OCI-LY7 (cell line): ENCODE data around the gene FAM241A. TPM values are rescaled to one million over a fixed set of nuclear protein-coding genes. Genes with fewer than 3 reads are reported as not detected.

Experiments
- Bru-seq: library from RNA; stranded (reverse); fragments of 400-500 nt; gene quantifications from one replicate; lab custom pipeline; 2021; lab: Mats Ljungman, UMichigan
- BruChase-seq, 2 experiments: library from RNA; stranded (reverse); fragments of 400-500 nt; gene quantifications; one replicate each; lab custom pipeline; 2021; lab: Mats Ljungman, UMichigan
- BruUV-seq: library from RNA; stranded (reverse); fragments of 400-500 nt; replicated peaks from 2 replicates; lab custom pipeline; 2021; lab: Mats Ljungman, UMichigan
- CTCF ChIA-PET: fragments of 300-600 bp; sonication (Branson Sonifier 250); formaldehyde crosslinking; loops from one replicate; lab custom pipeline; 2022; ENCODE audit warnings: antibody characterized with exemption; ENCODE audit not compliant: unreplicated experiment; lab: Charles Lee
- POLR2A ChIA-PET: fragments of 300-600 bp; sonication (Branson Sonifier 250); formaldehyde crosslinking; loops from one replicate; lab custom pipeline; 2022; ENCODE audit warnings: antibody characterized with exemption; lab: Charles Lee
- DNase-seq: peaks from one replicate; pipeline ENCODE4 v3.0.0-alpha.2; 2015; ENCODE audit warnings: low spot score
- H2AFZ ChIP-seq: fragments of 200-600 bp; sonication (generic), shearing (Covaris generic); 2 replicates; pipeline ENCODE4 v1.6.1; 2014; ENCODE audit warnings: mild to moderate bottlenecking, antibody characterized with exemption, low read length, moderate library complexity
- H3K27ac ChIP-seq: fragments of 200-600 bp; sonication (generic); 2 replicates; pipeline ENCODE4 v1.5.1; 2014; ENCODE audit warnings: mixed run types, low read depth, mild to moderate bottlenecking, moderate library complexity, low read length, inconsistent platforms; ENCODE audit not compliant: poor library complexity, severe bottlenecking
- H3K36me3 ChIP-seq: fragments of 200-600 bp; sonication (generic); 2 replicates; pipeline ENCODE4 v1.6.1; 2014; ENCODE audit warnings: mild to moderate bottlenecking, antibody characterized with exemption, low read length, moderate library complexity, mixed read lengths; ENCODE audit not compliant: insufficient read depth
- H3K4me1 ChIP-seq: fragments of 200-600 bp; sonication (generic); 2 replicates; pipeline ENCODE4 v1.5.1; 2014; ENCODE audit warnings: mild to moderate bottlenecking, low read length; ENCODE audit not compliant: insufficient read depth, poor library complexity, severe bottlenecking
- H3K4me2 ChIP-seq: fragments of 200-600 bp; sonication (generic); 2 replicates; pipeline ENCODE4 v1.6.1; 2014; ENCODE audit warnings: mild to moderate bottlenecking, low read length
- H3K4me3 ChIP-seq: fragments of 200-600 bp; sonication (generic); 2 replicates; pipeline ENCODE4 v1.5.1; 2014; ENCODE audit warnings: mild to moderate bottlenecking, low read depth, low read length; ENCODE audit not compliant: poor library complexity, severe bottlenecking
- H3K79me2 ChIP-seq: fragments of 200-600 bp; sonication (generic); 2 replicates; pipeline ENCODE4 v1.6.1; 2016; ENCODE audit warnings: low read depth, mild to moderate bottlenecking, low read length, moderate library complexity, mixed read lengths; ENCODE audit not compliant: insufficient read depth
- H3K9me2 ChIP-seq: fragments of 200-600 bp; sonication (generic); 2 replicates; pipeline ENCODE4 v1.6.1; 2016; ENCODE audit warnings: mild to moderate bottlenecking, low read length, mixed read lengths; ENCODE audit not compliant: insufficient read depth
- H3K9me3 ChIP-seq: fragments of 200-600 bp; sonication (generic); 2 replicates; pipeline ENCODE4 v1.6.1; 2014; ENCODE audit warnings: mild to moderate bottlenecking, mixed run types, low read length, mixed read lengths
- H4K20me1 ChIP-seq: fragments of 200-600 bp; sonication (generic); 2 replicates; pipeline ENCODE4 v1.6.1; 2014; ENCODE audit warnings: mild to moderate bottlenecking, antibody characterized with exemption, low read length, moderate library complexity, mixed read lengths; ENCODE audit not compliant: insufficient read depth
- CTCF ChIP-seq: fragments of 200-600 bp; sonication (generic); conservative IDR thresholded peaks from 2 replicates; pipeline ENCODE4 v1.5.1; 2014; ENCODE audit warnings: mild to moderate bottlenecking, antibody characterized with exemption, low read length, moderate library complexity, mixed read lengths
- EZH2phosphoT487 ChIP-seq: fragments of 200-600 bp; sonication (generic); IDR thresholded peaks from 2 replicates; pipeline ENCODE4 v1.6.1; 2018; ENCODE audit warnings: low read depth, borderline replicate concordance, mild to moderate bottlenecking, mixed run types, antibody characterized with exemption, low read length, moderate library complexity, mixed read lengths
- intact Hi-C: fragments of 100-400 bp; cut with micrococcal nuclease; formaldehyde crosslinking; loops from one replicate; pipeline ENCODE4 v1.10.0; 2022; ENCODE audit not compliant: unreplicated experiment
- long read RNA-seq: library from polyadenylated mRNA; stranded (forward); transcript quantifications from one replicate; pipeline ENCODE4 v2.0.0, GENCODE V29; 2022
- total RNA-seq, 2 experiments: library from RNA; depleted of rRNA in 1 of 2; stranded (reverse); fragments of >200 nt in 1 of 2; shearing (Covaris generic) in 1 of 2; gene quantifications; 2 replicates each; pipeline ENCODE4 v1.2.3, GENCODE V29; 2014 to 2022

Gene FAM241A
- total RNA-seq (2014; rRNA removed; shearing (Covaris generic)) (2.1 and 2.5 TPM in 2 replicates), total RNA-seq (2022) (9.5 and 10.5 TPM in 2 replicates), Bru-seq, nascent RNA (percentile 94 among the genes with signal in this experiment), BruChase-seq, experiment 1, labeled RNA remaining after a 6-hour chase (percentile 84 among the genes with signal in this experiment), BruChase-seq, experiment 2, labeled RNA remaining after a 2-hour chase (percentile 85 among the genes with signal in this experiment)
- long read RNA-seq, full-length matches to known transcripts, result 107 of 142 reads
- long read RNA-seq, partial matches to known transcripts, result 1 of 142 reads
- long read RNA-seq, other reads (novel, unspliced or antisense), result 34 of 142 reads

GRCh38 chr4:112145326-112145789, at the start of gene FAM241A:
Gene FAM241A (plus strand): TSS chr4:112145454. CDS start chr4:112145581, 127 bp downstream.
- peaks cover 39% of the 10 kb centered on the region for H3K4me1 ChIP-seq
- CTCF ChIA-PET, result no interaction called here
- H3K9me3 ChIP-seq, result no peaks in the 10 kb centered on the region
- POLR2A ChIA-PET, result interaction anchor here (7.1 kb wide), 1 partner anchor 17 kb away, joined by 37 read pairs; no protein-coding TSS in a partner anchor
- H3K36me3 ChIP-seq, result no peaks in the 10 kb centered on the region
- BruUV-seq, result no TSS peak
- peak; percentile 92 for DNase-seq
- no peak for TF ChIP-seq EZH2phosphoT487
- TF ChIP-seq CTCF, result no peak
- peak within 1 kb of the TSS; percentile 75 for H3K4me3 ChIP-seq
- H4K20me1 ChIP-seq, result no peaks in the 10 kb centered on the region
- intact Hi-C loops, result loop anchor here (1.0 to 2.0 kb wide), 5 partner anchors 25 to 491 kb away; partner anchors contain the start of genes AP1AR, LARP7 and ZGRF1
- H3K27ac ChIP-seq, result peak within 1 kb of the TSS; percentile 44
- peaks cover 44% of the 10 kb centered on the region for H3K79me2 ChIP-seq
- no peaks in the 10 kb centered on the region for H3K9me2 ChIP-seq
- H2AFZ ChIP-seq, result peak within 1 kb of the TSS; percentile 92
- peak within 1 kb of the TSS; percentile 84 for H3K4me2 ChIP-seq

DNA sequence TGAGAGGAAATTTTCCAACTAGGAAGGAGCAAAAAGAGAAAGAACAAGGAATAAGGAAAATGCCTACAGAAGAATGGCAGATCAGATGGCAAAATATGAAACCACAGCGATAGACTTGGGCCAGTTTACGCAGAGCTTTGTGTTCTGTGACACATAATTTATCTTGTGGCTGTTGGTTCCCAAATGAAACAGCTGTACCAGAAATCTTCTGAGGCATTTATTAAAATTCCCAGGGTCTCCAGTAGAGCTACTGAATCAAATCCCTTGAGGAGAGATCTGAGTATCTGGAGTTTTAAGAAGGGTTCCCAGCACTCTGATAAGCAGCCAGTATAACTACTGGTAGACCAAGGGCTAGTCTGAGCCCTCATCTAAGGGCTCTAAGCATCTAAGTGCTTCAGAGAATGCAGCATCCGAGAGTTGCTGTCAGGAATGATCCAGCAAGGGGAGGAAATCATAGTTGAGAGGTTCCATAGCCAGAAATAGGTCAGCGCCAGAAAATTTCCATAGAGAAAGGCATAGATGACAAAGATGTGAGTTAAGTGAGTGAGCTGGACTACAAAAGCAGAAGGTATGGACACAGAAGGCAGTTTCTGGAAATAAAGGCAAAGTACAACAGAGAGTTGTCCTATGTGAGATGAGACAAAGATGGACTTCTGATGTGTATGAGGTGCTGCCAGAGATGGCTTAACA, 46.3 kb upstream of the FAM241A start:
- no peak for DNase-seq
- TF ChIP-seq EZH2phosphoT487 (no peak), CTCF (no peak)
- CTCF ChIA-PET, result interaction anchor here (1.2 to 1.6 kb wide), 3 partner anchors 137 to 425 kb away, joined by 3 to 9 read pairs (median 3); no protein-coding TSS in a partner anchor

More for the DNA sequence above, 46.3 kb upstream of the FAM241A start:
- no peak overlapping the region for H3K4me3 ChIP-seq
- intact Hi-C loops, result loop anchor here (1.0 to 5.0 kb wide), 4 partner anchors 136 to 666 kb away; no protein-coding TSS in a partner anchor
- no peaks in the 10 kb centered on the region for H3K79me2 ChIP-seq
- no peaks in the 10 kb centered on the region for H3K9me2 ChIP-seq
- H3K4me1 ChIP-seq, result no peaks in the 10 kb centered on the region
- no TSS peak for BruUV-seq
- POLR2A ChIA-PET, result interaction anchor here (1.0 to 2.0 kb wide), 6 partner anchors 10 to 425 kb away, joined by 3 to 9 read pairs (median 6); no protein-coding TSS in a partner anchor
- no peak overlapping the region for H3K27ac ChIP-seq
- peak overlapping the region; percentile 33; the same call in 1 of the 2 replicates for H2AFZ ChIP-seq
- H3K4me2 ChIP-seq, result no peak overlapping the region
- no peaks in the 10 kb centered on the region for H4K20me1 ChIP-seq
- H3K9me3 ChIP-seq, result no peaks in the 10 kb centered on the region
- H3K36me3 ChIP-seq, result no peaks in the 10 kb centered on the region
